Progenitor cell of endocrine pancreas (in vitro differentiated cells): Measurements from ENCODE around the gene PBX2. TPM values are rescaled to one million over a fixed set of nuclear protein-coding genes. Genes with fewer than 3 reads are reported as not detected.
A peak's percentile ranks its signal among the peaks of the same experiment; 100 is the strongest.

Source experiments
- DNase-seq: peaks from one replicate; pipeline ENCODE4 v3.0.0; 2021; ENCODE audit warnings: low spot score; ENCODE audit not compliant: unreplicated experiment
- H3K27ac Mint-ChIP-seq: 2 replicates; pipeline ENCODE4 v1.8.0; 2021; ENCODE audit warnings: mild to moderate bottlenecking, moderate library complexity, mixed read lengths
- H3K27me3 Mint-ChIP-seq: 2 replicates; pipeline ENCODE4 v1.8.0; 2021; ENCODE audit warnings: mixed read lengths
- H3K36me3 Mint-ChIP-seq: 2 replicates; pipeline ENCODE4 v1.8.0; 2022; ENCODE audit warnings: mixed read lengths; ENCODE audit not compliant: insufficient read depth
- H3K4me1 Mint-ChIP-seq: 2 replicates; pipeline ENCODE4 v1.8.0; 2021; ENCODE audit warnings: low read depth, mixed read lengths
- H3K4me3 Mint-ChIP-seq: 2 replicates; pipeline ENCODE4 v1.8.0; 2021; ENCODE audit warnings: low read depth, mild to moderate bottlenecking, moderate library complexity, mixed read lengths
- H3K9me3 Mint-ChIP-seq: 2 replicates; pipeline ENCODE4 v1.8.0; 2021; ENCODE audit warnings: low read depth, mixed read lengths
- total RNA-seq: library from RNA; stranded (reverse); gene quantifications from 2 replicates; pipeline ENCODE4 v1.2.1, GENCODE V29; 2021
- TF ChIP-seq, protein P1 (sequence below): fragments of 200-600 bp; sonication (generic); IDR thresholded peaks from one replicate; pipeline ENCODE4 v1.5.0; 2021; ENCODE audit warnings: antibody characterized with exemption, mild to moderate bottlenecking; ENCODE audit not compliant: unreplicated experiment

PBX2 gene
- total RNA-seq, 1 donor from 2014 or later, result 261 TPM

DNA sequence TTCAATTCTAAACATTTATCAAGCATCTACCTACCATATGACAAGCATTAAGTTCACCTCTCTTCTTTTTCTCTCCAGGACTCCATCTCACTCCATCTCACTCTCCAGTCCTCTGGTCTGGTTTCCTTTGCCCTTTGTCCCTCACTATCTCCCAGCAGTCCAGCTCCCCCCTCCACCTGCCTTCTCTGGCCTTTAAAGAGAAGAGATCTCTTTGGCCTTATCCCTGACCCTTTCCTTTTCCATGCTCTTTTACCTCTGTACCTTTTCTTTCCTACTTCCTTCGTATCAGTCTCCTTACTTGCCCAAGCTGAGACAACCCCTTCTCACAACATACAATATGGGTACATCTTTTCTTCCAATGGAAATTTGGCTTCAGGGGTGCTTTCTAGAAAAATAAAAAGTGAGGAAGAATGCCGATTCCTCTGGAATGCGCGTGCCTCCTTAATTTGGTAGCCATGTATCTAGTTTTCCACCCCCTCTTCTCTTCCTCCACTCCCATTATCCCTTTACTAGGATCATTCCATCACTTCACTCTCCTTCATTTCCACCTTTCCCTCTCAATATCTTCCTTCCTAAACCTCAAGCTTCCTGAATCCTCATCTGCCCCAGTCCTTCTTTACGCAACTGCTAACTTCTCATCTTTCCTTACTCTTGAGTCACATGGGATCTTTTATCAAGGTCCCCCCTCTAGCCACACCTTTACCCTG lies 13.4 kb downstream of the PBX2 start:
- H3K27ac Mint-ChIP-seq, result peak overlapping the region; percentile 100
- DNase-seq, result no peak
- peaks cover 51% of the 10 kb centered on the region for H3K4me1 Mint-ChIP-seq

DNA sequence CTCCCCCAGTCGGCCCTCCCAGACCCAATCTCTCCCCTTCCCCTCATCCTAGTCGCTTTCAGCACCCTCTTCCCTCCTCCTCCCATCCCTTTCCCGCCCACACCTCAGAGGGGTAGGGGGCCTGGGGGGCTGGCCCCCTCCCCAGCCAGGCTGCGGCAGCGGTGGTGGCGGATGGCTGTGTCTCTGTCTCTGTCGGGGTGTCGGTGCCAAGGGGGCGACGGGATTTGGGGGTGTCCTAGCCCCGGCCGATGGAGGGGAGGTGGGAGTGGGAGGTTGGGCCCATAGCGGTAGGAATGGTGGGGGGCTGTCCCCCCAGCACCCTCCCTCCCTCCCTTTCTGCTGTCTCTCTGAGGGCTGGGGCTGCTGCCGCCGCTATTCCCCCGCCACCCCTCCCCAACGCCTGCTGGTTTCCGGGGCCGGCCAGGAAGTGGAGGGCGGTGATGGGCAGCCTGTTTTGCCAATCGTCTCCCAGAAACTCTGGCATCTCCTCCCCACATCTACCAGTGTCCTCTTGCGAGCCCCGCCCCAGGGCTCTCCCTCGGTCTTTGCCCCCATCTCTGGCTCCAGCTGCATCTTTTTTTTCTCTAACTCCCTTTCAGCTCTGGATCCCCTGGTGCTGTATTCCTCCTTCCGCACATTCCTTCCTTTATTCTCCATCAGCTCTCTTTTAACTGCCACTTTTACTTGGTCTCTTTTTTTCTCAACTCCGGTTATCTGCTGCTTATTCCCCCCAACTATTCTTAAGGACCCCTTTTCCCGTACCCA lies 14.1 kb downstream of the PBX2 start, which contains the start of gene AGPAT1:
AGPAT1 (minus strand) TSS at position 374 of the 765 bp plus-strand sequence. CDS start 4,588 bp downstream, outside the sequence.
- Mint-ChIP-seq H3K27me3 (no peaks in the 10 kb centered on the region), H3K36me3 (peaks cover 13% of the 10 kb centered on the region), H3K9me3 (no peaks in the 10 kb centered on the region), H3K27ac (peak within 1 kb of the TSS; percentile 100), H3K4me3 (peak within 1 kb of the TSS; percentile 91), H3K4me1 (peaks cover 51% of the 10 kb centered on the region)
- peak; percentile 89 for DNase-seq
- TF ChIP-seq, protein P1, sequence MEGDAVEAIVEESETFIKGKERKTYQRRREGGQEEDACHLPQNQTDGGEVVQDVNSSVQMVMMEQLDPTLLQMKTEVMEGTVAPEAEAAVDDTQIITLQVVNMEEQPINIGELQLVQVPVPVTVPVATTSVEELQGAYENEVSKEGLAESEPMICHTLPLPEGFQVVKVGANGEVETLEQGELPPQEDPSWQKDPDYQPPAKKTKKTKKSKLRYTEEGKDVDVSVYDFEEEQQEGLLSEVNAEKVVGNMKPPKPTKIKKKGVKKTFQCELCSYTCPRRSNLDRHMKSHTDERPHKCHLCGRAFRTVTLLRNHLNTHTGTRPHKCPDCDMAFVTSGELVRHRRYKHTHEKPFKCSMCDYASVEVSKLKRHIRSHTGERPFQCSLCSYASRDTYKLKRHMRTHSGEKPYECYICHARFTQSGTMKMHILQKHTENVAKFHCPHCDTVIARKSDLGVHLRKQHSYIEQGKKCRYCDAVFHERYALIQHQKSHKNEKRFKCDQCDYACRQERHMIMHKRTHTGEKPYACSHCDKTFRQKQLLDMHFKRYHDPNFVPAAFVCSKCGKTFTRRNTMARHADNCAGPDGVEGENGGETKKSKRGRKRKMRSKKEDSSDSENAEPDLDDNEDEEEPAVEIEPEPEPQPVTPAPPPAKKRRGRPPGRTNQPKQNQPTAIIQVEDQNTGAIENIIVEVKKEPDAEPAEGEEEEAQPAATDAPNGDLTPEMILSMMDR, result no peak

More for the DNA sequence above, 13.4 kb downstream of the PBX2 start:
- Mint-ChIP-seq H3K4me3 (peak overlapping the region; percentile 91), H3K36me3 (peaks cover 12% of the 10 kb centered on the region), H3K27me3 (no peaks in the 10 kb centered on the region), H3K9me3 (no peaks in the 10 kb centered on the region)
- TF ChIP-seq, protein P1, result no peak

DNA sequence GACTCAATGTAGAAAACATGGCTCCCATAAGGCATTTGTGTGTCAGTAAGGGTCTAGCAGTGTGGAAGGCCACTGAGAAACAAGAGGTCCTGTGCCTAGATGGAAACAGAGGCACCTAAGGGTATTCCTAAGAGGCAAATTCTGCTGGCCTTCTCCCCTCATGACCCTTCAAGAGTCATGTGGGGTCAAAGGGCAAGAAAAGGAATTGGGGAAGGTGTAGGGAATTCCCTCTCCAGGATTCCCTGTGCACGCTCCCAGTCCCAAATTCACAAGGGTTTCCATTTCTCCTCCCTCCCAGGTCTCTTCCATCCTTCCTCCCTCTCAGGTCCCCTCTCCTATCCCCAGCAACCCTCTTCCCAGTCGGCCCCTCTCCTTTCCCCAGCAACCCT lies 14.7 kb downstream of the PBX2 start:
- H3K4me3 Mint-ChIP-seq, result peak overlapping the region; percentile 91
- peak overlapping the region; percentile 90 for H3K27ac Mint-ChIP-seq
- H3K9me3 Mint-ChIP-seq, result no peaks in the 10 kb centered on the region
- TF ChIP-seq, protein P1, result no peak
- H3K4me1 Mint-ChIP-seq, result peaks cover 47% of the 10 kb centered on the region
- no peak for DNase-seq
- no peaks in the 10 kb centered on the region for H3K27me3 Mint-ChIP-seq
- peaks cover 14% of the 10 kb centered on the region for H3K36me3 Mint-ChIP-seq

DNA sequence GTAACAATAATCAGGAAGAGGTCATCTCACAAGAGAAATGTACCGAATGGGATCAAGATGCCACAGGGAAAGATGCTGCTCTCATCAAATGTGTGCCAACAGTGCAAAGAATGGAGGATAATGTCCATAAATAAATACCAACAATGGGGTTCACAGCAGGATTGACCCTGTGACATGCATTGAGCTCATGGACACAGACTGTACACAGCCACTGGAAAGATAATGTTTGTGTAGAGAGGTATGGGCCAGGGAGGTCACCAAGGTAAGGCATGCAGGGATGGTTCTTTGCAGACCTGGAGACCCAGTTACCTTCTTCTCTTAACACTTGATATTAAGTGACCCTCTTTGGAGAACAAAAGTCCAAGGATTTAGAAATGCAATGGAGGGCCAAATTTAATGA lies 15.6 kb downstream of the PBX2 start:
- no peak for DNase-seq
- no peaks in the 10 kb centered on the region for H3K27me3 Mint-ChIP-seq
- no peak overlapping the region for H3K27ac Mint-ChIP-seq
- no peaks in the 10 kb centered on the region for H3K9me3 Mint-ChIP-seq
- H3K36me3 Mint-ChIP-seq, result peaks cover 20% of the 10 kb centered on the region
- TF ChIP-seq, protein P1, result no peak
- H3K4me1 Mint-ChIP-seq, result peaks cover 47% of the 10 kb centered on the region
- H3K4me3 Mint-ChIP-seq, result peak overlapping the region; percentile 91

DNA sequence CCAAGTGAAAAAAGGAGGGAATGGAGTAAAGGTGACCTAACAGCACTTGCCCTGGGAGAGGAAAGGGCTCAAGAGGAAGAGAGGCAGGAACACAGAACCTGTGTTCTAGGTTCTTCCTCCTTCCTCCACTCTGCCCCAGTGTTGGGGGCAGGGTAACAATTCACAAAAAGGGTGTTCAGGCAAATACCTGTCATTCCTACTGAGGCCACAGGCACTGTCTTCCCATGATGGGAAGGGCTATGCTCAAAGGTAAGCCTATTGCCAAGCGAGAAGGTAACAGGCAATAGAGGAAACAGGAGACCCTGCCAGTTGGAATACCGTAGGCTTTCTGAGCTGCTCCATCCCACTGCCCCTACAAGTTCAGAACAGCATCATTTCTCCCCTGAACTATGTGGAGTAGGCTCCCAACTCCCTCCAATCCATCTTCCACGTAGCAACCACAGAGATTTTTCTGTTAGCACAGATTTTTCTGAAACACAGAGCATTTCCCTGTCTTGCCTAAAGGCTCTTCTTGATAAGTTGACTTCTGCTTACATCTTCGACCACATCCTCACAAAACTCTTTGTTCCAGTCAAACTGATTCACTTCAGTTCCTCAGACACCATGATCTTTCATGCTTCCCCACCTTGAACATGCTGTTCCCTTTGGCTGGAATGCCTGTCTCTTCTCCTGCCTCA lies 16.8 kb downstream of the PBX2 start:
- TF ChIP-seq, protein P1, result no peak
- no peaks in the 10 kb centered on the region for H3K9me3 Mint-ChIP-seq
- no peak for DNase-seq
- peaks cover 47% of the 10 kb centered on the region for H3K4me1 Mint-ChIP-seq
- H3K27ac Mint-ChIP-seq, result peak overlapping the region; percentile 73
- H3K36me3 Mint-ChIP-seq, result peaks cover 26% of the 10 kb centered on the region
- no peak overlapping the region for H3K4me3 Mint-ChIP-seq
- no peaks in the 10 kb centered on the region for H3K27me3 Mint-ChIP-seq
